Fibroblast of skin of right quadriceps (primary cell): ENCODE results near the gene SLC8A2.

ENCODE experiments used
- DNase-seq: peaks from one replicate; pipeline ENCODE4 v3.0.0-alpha.2; 2013

The SLC8A2 gene

GRCh38 chr19:47471733-47472457 is at the start of gene SLC8A2:
Gene SLC8A2 (minus strand): TSS chr19:47471893. CDS start chr19:47466403, 5,490 bp downstream.
- DNase-seq, result peak; percentile 82

- DNase-seq, result no peak
Measured at GRCh38 chr19:47520839-47521238, 49.1 kb upstream of the SLC8A2 start.

- DNase-seq, result no peak
Measured at GRCh38 chr19:47520343-47520806, 48.7 kb upstream of the SLC8A2 start.

- DNase-seq, result no peak
Measured at GRCh38 chr19:47518854-47519253, 47.2 kb upstream of the SLC8A2 start.

GRCh38 chr19:47518139-47518538 is 46.4 kb upstream of the SLC8A2 start:
- no peak for DNase-seq

GRCh38 chr19:47514869-47515588 is 43.3 kb upstream of the SLC8A2 start, which contains the start of gene NAPA:
Gene NAPA (minus strand): TSS chr19:47515063. CDS start chr19:47514940, 123 bp downstream.
- DNase-seq, result peak; percentile 100

GRCh38 chr19:47514151-47514868 is 42.6 kb upstream of the SLC8A2 start:
- DNase-seq, result no peak

GRCh38 chr19:47512948-47513319 is 41.2 kb upstream of the SLC8A2 start:
- no peak for DNase-seq

- DNase-seq, result peak; percentile 12
Measured at GRCh38 chr19:47512183-47512947, 40.7 kb upstream of the SLC8A2 start.

- DNase-seq, result no peak
Measured at GRCh38 chr19:47511681-47512080, 40.0 kb upstream of the SLC8A2 start.

- DNase-seq, result no peak
Measured at GRCh38 chr19:47511128-47511517, 39.4 kb upstream of the SLC8A2 start.

- DNase-seq, result no peak
Measured at GRCh38 chr19:47510516-47511127, 38.9 kb upstream of the SLC8A2 start.

GRCh38 chr19:47509973-47510372 is 38.3 kb upstream of the SLC8A2 start:
- no peak for DNase-seq

GRCh38 chr19:47509170-47509847 is 37.6 kb upstream of the SLC8A2 start:
- no peak for DNase-seq

GRCh38 chr19:47508721-47509120 is 37.0 kb upstream of the SLC8A2 start:
- DNase-seq, result no peak

- DNase-seq, result no peak
Measured at GRCh38 chr19:47507924-47508553, 36.3 kb upstream of the SLC8A2 start.

GRCh38 chr19:47507012-47507411 is 35.3 kb upstream of the SLC8A2 start:
- no peak for DNase-seq

- no peak for DNase-seq
Measured at GRCh38 chr19:47506459-47506858, 34.8 kb upstream of the SLC8A2 start.

- DNase-seq, result no peak
Measured at GRCh38 chr19:47505506-47505905, 33.8 kb upstream of the SLC8A2 start.

- DNase-seq, result no peak
Measured at GRCh38 chr19:47503826-47504150, 32.1 kb upstream of the SLC8A2 start.

GRCh38 chr19:47503130-47503825 is 31.6 kb upstream of the SLC8A2 start:
- no peak for DNase-seq
